ENCODE measurements around the gene RNF144A.

GRCh38 chr2:7027411-7027810, 110.2 kb downstream of the RNF144A start:
- no peak for TF ChIP-seq CTCF (IDR thresholded peaks at IDR 0.05)
- no peak for TF ChIP-seq POLR2A (IDR thresholded peaks at IDR 0.05)

Data from right lobe of liver (tissue), 4 donors.